ENCODE measurements around the gene PCDHGA5. TPM values are rescaled to one million over a fixed set of nuclear protein-coding genes. Genes with fewer than 3 reads are reported as not detected.
"Not testable (repeated sequence)": the region's sequence is repeated elsewhere in the genome, so short reads cannot be mapped to it uniquely, and the experiment has no call there.

The PCDHGA5 gene
- polyA plus RNA-seq, 3 donors = 2.6 to 3.2 (median 2.6) TPM

DNA sequence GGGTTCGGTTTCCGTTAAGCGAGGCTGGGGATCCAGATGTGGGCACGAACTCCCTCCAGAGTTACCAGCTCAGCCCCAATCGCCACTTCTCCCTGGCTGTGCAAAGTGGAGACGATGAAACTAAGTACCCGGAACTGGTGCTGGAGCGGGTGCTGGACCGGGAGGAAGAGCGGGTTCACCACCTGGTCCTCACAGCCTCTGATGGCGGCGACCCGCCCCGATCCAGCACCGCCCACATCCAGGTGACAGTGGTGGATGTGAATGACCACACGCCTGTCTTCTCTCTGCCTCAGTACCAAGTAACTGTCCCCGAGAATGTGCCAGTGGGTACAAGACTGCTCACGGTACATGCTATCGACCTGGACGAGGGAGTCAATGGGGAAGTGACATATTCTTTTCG lies 19.4 kb downstream of the PCDHGA5 start:
- no peak for DNase-seq

DNA sequence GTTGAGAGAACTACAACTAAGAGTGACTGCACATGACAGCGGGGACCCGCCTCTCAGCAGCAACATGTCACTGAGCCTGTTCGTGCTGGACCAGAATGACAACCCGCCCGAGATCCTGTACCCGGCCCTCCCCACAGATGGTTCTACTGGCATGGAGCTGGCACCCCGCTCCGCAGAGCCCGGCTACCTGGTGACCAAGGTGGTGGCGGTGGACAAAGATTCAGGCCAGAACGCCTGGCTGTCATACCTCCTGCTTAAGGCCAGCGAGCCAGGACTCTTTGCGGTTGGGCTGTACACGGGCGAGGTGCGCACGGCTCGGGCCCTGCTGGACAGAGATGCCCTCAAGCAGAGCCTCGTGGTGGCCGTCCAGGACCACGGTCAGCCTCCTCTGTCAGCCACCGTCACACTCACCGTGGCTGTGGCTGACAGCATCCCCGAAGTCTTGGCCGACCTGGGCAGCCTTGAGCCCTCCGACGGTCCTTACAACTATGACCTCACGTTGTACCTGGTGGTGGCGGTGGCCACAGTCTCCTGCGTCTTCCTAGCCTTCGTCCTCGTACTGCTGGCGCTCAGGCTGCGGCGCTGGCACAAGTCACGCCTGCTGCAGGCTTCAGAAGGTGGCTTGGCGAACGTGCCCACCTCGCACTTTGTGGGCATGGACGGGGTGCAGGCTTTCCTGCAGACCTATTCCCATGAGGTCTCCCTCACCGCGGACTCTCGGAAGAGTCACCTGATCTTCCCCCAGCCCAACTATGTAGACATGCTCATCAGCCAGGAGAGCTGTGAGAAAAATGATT lies 20.7 kb downstream of the PCDHGA5 start:
- no peak for DNase-seq

DNA sequence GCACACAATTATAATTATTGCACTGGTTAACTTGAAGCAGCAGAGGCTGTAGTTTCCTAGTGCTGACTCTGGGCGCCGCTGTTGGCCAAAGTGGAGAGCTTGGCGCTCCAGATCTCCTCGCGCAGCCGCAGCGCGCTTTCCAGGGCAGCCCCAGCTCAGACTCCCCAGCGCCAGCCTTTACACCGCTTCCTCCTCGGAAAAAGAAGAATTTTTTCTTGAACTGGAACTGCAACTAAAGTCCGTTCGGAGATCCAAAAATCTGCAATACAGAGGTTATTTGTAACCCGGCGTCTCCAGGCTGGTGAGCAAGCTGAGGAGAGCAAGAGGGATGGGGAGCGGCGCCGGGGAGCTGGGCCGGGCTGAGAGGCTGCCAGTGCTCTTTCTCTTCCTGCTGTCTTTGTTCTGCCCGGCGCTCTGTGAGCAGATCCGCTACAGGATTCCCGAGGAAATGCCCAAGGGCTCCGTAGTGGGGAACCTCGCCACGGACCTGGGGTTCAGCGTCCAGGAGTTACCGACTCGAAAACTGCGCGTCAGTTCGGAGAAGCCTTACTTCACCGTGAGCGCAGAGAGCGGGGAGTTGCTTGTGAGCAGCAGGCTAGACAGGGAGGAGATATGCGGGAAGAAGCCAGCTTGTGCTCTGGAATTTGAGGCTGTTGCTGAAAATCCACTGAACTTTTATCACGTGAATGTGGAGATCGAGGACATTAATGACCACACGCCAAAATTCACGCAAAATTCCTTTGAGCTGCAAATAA lies 23.8 kb downstream of the PCDHGA5 start, which contains the start of gene PCDHGB4:
Gene PCDHGB4 (plus strand): TSS at position 142 of the 755 bp plus-strand sequence. CDS start 187 bp downstream, at position 329.
- DNase-seq = not testable (repeated sequence)

DNA sequence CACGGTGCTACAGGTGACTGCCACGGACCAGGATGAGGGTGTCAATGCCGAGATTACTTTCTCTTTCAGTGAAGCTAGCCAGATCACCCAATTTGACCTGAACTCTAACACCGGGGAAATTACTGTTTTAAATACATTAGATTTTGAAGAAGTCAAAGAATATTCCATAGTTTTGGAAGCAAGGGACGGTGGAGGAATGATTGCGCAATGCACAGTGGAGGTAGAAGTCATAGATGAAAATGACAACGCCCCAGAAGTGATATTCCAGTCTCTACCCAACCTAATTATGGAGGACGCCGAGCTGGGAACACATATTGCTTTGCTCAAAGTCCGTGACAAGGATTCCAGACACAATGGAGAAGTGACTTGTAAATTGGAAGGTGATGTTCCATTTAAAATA lies 24.7 kb downstream of the PCDHGA5 start:
- no peak for DNase-seq

DNA sequence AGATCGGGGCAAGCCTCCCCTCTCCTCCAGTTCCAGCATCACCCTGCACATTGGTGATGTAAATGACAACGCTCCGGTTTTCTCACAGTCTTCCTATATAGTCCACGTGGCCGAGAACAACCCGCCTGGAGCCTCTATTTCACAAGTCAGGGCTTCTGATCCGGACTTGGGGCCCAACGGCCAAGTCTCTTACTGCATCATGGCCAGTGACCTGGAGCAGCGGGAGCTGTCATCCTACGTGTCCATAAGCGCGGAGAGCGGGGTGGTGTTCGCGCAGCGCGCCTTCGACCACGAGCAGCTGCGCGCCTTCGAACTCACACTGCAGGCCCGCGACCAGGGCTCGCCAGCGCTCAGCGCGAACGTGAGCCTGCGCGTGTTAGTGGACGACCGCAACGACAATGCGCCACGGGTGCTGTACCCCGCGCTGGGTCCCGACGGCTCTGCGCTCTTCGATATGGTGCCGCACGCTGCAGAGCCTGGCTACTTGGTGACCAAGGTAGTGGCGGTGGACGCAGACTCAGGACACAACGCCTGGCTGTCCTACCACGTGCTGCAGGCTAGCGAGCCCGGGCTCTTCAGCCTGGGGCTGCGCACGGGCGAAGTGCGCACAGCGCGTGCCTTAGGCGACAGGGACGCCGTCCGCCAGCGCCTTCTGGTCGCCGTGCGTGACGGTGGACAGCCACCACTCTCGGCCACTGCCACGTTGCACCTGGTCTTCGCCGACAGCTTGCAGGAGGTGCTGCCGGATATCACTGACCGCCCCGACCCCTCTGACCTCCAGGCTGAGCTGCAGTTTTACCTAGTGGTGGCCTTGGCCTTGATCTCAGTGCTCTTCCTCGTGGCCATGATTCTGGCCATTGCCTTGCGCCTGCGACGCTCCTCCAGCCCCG lies 25.4 kb downstream of the PCDHGA5 start:
- DNase-seq = no peak

DNA sequence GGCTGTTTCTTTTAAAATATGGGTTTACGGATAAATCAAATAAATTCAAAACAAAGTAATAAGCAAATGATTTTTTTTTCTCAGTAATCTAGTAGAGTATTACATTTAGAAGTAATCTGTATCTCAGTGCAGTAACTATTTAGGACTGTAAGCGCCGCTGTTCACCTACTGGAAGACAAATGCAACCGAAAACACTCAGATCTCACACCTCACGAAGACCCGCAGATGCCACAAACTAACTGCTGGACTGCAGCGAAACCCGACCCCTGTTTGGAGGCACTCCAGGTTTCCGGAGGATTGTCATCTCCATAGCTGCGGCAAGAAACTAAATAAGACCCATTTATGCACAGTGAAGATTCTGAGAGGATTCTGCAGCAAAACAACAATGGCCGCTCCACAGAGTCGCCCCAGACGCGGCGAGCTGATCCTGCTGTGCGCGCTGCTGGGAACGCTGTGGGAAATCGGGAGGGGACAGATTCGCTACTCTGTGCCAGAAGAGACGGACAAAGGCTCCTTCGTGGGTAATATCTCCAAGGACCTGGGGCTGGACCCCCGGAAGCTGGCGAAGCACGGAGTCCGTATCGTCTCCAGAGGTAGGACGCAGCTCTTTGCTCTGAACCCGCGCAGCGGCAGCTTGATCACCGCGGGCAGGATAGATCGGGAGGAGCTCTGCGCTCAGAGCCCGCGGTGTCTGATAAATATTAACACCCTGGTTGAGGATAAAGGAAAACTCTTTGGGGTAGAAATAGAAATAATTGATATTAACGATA lies 28.7 kb downstream of the PCDHGA5 start, which contains the start of gene PCDHGA8:
Gene PCDHGA8 (plus strand): TSS at position 205 of the 770 bp plus-strand sequence. CDS start 181 bp downstream, at position 386.
- no peak for DNase-seq

DNA sequence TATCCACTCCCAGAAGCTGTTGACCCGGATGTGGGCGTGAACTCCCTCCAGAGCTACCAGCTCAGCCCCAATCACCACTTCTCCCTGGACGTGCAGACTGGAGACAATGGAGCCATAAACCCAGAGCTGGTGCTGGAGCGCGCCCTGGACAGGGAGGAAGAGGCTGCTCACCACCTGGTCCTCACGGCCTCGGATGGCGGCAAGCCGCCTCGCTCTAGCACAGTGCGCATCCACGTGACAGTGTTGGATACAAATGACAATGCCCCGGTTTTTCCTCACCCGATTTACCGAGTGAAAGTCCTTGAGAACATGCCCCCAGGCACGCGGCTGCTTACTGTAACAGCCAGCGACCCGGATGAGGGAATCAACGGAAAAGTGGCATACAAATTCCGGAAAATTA lies 29.3 kb downstream of the PCDHGA5 start:
- DNase-seq = no peak

DNA sequence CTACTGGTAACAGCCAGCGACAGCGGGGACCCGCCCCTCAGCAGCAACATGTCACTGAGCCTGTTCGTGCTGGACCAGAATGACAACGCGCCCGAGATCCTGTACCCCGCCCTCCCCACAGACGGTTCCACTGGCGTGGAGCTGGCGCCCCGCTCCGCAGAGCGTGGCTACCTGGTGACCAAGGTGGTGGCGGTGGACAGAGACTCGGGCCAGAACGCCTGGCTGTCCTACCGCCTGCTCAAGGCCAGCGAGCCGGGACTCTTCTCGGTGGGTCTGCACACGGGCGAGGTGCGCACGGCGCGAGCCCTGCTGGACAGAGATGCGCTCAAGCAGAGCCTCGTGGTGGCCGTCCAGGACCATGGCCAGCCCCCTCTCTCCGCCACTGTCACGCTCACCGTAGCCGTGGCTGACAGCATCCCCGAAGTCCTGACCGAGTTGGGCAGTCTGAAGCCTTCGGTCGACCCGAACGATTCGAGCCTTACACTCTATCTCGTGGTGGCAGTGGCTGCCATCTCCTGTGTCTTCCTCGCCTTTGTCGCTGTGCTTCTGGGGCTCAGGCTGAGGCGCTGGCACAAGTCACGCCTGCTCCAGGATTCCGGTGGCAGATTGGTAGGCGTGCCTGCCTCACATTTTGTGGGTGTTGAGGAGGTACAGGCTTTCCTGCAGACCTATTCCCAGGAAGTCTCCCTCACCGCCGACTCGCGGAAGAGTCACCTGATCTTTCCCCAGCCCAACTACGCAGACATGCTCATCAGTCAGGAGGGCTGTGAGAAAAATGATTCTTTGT lies 30.6 kb downstream of the PCDHGA5 start:
- not testable (repeated sequence) for DNase-seq

DNA sequence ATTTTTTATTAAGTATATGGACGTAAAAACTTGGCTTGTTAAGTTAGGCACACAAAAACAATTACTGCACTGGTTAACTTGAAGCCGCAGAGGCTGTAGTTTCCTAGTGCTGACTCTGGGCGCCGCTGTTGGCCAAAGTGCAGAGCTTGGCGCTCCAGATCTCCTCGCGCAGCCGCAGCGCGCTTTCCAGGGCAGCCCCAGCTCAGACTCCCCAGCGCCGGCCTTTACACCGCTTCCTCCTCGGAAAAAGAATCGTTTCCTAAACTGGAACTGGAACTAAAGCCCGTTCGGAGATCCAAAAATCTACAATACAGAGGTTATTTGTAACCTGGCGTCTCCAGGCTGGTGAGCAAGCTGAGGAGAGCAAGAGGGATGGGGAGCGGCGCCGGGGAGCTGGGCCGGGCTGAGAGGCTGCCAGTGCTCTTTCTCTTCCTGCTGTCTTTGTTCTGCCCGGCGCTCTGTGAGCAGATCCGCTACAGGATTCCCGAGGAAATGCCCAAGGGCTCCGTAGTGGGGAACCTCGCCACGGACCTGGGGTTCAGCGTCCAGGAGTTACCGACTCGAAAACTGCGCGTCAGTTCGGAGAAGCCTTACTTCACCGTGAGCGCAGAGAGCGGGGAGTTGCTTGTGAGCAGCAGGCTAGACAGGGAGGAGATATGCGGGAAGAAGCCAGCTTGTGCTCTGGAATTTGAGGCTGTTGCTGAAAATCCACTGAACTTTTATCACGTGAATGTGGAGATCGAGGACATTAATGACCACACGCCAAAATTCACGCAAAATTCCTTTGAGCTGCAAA lies 34.0 kb downstream of the PCDHGA5 start, which contains the start of gene PCDHGB5:
Gene PCDHGB5 (plus strand): TSS at position 192 of the 796 bp plus-strand sequence. CDS start 181 bp downstream, at position 373.
- not testable (repeated sequence) for DNase-seq

DNA sequence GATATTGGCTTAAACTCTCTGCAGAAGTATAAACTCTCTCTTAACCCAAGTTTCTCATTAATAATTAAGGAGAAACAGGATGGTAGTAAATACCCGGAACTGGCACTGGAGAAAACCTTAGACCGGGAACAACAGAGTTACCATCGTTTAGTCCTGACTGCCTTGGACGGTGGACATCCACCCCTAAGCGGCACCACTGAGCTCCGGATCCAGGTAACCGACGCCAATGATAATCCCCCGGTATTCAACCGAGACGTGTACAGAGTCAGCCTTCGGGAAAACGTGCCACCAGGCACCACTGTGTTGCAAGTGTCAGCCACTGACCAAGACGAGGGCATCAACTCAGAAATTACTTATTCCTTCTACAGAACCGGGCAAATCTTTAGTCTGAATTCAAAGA lies 34.6 kb downstream of the PCDHGA5 start:
- DNase-seq = no peak

DNA sequence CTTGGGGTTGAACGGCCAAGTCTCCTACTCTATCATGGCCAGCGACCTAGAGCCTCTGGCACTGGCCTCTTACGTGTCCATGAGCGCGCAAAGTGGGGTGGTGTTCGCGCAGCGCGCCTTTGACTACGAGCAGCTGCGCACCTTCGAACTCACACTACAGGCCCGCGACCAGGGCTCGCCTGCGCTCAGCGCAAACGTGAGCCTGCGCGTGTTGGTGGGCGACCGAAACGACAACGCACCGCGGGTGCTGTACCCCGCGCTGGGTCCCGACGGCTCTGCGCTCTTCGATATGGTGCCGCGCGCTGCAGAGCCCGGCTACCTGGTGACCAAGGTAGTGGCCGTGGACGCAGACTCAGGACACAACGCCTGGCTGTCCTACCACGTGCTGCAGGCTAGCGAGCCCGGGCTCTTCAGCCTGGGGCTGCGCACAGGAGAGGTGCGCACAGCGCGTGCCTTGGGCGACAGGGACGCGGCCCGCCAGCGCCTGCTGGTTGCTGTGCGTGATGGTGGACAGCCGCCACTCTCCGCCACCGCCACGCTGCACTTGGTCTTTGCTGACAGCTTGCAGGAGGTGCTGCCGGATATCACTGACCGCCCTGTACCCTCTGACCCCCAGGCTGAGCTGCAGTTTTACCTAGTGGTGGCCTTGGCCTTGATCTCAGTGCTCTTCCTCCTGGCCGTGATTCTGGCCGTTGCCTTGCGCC lies 35.7 kb downstream of the PCDHGA5 start:
- no peak for DNase-seq

DNA sequence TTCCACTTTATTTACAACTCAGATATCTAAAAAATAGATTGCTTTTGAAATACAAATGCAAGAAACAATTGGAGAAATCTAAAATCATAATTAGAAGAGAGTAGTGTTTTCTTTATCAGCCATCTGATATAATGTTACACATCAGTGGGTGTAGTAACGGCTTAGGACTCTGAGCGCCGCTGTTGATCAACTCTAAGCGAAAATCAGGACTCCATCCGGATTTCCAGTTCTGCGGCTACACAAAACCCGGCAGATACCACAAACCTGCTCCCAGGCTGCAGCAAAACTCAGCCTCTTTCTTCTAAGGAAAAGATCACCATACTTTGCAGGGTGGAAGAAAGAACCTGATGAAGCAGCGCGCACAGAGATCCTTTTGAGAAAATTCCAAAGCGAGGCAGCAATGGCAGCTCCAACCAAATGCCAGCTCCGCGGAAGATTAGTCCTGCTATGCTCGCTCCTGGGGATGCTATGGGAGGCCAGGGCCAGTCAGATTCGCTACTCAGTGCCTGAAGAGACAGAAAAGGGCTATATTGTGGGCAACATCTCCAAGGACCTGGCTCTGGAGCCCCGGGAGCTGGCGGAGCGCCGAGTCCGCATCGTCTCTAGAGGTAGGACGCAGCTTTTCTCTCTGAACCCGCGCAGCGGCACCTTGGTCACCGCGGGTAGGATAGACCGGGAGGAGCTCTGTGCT lies 38.7 kb downstream of the PCDHGA5 start, which contains the start of gene PCDHGA9:
Gene PCDHGA9 (plus strand): TSS at position 226 of the 691 bp plus-strand sequence. CDS start 175 bp downstream, at position 401.
- no peak for DNase-seq

DNA sequence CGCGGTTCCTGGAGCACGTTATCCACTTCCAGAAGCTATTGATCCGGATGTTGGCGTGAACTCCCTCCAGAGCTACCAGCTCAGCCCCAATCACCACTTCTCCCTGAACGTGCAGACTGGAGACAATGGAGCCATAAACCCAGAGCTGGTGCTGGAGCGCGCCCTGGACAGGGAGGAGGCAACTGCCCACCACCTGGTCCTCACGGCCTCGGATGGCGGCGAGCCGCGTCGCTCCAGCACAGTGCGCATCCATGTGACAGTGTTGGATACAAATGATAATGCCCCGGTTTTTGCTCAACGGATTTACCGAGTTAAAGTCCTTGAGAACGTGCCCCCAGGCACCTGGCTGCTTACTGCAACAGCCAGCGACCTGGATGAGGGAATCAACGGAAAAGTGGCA lies 39.4 kb downstream of the PCDHGA5 start:
- no peak for DNase-seq

DNA sequence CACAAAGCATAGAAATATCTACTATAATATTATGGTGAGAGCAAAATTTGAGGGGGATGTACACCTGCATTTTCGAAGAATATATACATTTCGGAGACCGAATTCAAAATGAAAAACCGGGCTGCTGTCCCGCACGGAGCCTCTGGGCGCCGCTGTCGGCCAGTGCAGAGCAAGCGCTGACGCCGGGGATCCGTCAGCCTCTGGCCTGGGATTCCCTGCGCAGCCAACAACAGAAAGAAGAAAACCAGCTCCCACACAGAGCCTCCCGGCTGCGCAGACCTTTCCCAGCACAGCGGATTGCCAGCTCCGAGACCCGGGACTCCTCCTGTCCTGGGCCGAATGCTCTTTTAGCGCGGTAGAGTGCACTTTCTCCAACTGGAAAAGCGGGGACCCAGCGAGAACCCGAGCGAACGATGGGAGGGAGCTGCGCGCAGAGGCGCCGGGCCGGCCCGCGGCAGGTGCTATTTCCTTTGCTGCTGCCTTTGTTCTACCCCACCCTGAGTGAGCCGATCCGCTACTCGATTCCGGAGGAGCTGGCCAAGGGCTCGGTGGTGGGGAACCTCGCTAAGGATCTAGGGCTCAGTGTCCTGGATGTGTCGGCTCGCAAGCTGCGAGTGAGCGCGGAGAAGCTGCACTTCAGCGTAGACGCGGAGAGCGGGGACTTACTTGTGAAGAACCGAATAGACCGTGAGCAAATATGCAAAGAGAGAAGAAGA lies 44.0 kb downstream of the PCDHGA5 start, which contains the start of gene PCDHGB6:
Gene PCDHGB6 (plus strand): TSS at position 232 of the 716 bp plus-strand sequence. CDS start 182 bp downstream, at position 414.
- DNase-seq = not testable (repeated sequence)

DNA sequence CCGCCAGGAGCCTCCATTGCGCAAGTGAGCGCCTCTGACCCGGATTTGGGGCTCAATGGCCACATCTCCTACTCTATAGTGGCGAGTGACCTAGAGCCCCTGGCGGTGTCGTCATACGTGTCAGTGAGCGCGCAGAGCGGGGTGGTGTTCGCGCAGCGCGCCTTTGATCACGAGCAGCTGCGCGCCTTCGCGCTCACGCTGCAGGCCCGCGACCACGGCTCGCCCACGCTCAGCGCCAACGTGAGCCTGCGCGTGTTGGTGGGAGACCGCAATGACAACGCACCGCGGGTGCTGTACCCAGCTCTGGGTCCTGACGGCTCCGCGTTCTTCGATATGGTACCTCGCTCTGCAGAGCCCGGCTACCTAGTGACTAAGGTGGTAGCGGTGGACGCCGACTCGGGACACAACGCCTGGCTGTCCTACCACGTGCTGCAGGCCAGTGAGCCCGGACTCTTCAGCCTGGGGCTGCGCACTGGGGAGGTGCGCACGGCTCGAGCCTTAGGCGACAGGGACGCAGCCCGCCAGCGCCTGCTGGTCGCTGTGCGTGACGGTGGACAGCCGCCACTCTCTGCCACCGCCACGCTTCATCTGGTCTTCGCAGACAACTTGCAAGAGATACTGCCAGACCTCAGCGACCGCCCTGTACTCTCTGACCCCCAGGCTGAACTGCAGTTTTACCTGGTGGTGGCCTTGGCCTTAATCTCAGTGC lies 45.8 kb downstream of the PCDHGA5 start:
- DNase-seq = no peak

DNA sequence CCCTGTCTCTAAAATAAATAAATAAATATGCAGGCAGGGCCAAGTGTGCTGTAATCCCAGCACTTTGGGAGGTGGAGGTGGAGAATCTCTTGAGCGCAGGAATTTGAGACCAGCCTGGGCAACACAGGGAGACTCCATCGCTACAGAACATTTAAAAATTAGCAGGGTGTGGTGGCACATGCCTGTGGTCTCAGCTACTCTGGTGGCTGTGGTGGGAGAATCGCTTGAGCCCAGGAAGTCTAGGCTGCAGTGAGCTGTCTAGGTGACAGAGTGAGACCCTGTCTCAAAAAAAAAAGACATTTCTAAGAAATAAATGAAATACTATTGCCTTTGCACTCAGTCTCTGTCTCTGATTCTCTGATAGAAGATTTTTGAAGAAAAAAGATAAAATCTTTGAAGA lies 47.6 kb downstream of the PCDHGA5 start:
- DNase-seq = no peak

All from renal pelvis (tissue), 4 donors.